Retinal pigment epithelial cell (primary cell): ENCODE results near the gene ANAPC4.

Source experiments
- DNase-seq: peaks from one replicate; pipeline ENCODE4 v3.0.0-alpha.2; 2010; ENCODE audit warnings: low read depth
- H3K4me3 ChIP-seq: 2 replicates; pipeline ENCODE4 v1.5.1; 2011; ENCODE audit warnings: mild to moderate bottlenecking, low read length, control low read depth, moderate library complexity
- CTCF ChIP-seq: conservative IDR thresholded peaks from 2 replicates; pipeline ENCODE4 v1.5.1; 2011; ENCODE audit warnings: low read depth, low read length, control low read depth, inconsistent platforms

The ANAPC4 gene

DNA sequence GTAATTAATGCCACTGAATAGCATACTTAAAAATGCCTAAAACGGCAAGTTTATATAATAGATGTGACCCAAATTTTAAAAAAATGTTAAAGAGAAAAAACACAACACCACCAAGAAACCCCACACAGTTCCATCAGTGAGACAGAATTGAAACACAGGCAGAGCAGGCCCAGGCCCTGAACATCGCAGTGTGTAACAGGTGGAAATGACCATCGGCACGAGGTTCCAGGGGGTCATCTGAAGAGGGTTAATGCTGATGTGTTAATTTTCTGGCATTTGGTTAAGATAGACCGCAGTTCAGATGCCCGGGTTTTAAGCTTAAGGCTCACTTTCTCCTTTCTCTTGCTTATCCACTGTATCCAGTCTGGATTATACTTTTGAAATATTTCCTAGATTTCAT, 66.8 kb downstream of the ANAPC4 start:
- H3K4me3 ChIP-seq, result no peak overlapping the region
- DNase-seq, result no peak
- no peak for TF ChIP-seq CTCF

GRCh38 chr4:25446611-25447010, 69.5 kb downstream of the ANAPC4 start:
- DNase-seq, result no peak
- no peak overlapping the region for H3K4me3 ChIP-seq
- no peak for TF ChIP-seq CTCF

GRCh38 chr4:25448379-25449109, 71.5 kb downstream of the ANAPC4 start:
- no peak overlapping the region for H3K4me3 ChIP-seq
- DNase-seq, result no peak
- TF ChIP-seq CTCF, result no peak

DNA sequence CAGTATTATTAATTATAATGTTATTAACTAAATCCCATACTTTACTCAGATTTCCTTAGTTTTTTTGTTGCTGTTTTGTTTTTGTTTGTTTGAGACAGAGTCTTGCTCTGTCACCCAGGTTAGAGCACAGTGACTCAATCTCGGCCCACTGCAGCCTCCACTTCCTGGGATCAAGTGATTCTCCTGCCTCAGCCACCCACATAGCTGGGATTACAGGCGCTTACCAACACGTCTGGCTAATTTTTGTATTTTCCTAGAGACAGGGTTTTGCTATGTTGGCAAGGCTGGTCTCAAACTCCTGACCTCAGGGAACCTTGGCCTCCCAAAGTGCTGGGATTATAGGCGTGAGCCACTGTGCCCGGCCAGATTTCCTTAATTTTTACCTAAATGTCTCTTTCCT, 72.2 kb downstream of the ANAPC4 start:
- no peak for DNase-seq
- no peak for TF ChIP-seq CTCF

GRCh38 chr4:25449688-25450087, 72.6 kb downstream of the ANAPC4 start:
- TF ChIP-seq CTCF, result no peak
- H3K4me3 ChIP-seq, result no peak overlapping the region
- DNase-seq, result no peak

More for the DNA sequence above, 72.2 kb downstream of the ANAPC4 start:
- H3K4me3 ChIP-seq, result no peak overlapping the region

DNA sequence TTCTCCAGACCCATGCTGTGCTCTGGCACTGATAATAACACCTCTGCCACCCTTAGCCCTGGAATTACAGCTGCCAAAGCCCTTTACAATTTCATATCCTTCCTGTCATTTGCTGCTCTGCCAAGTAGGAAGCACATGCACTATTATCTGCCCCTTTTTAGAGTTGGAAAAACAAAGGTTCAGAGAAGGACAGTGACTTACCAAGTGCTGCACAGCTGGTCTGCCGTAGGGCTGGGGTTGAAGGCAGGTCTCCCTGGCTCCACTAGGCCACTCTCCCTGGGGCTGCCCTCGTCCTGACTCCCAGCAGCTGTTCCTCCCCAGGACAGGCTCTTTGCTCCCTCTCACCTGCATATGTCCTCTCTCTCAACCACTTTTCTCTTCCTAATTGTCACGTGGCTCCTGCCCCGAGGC, 73.4 kb downstream of the ANAPC4 start:
- H3K4me3 ChIP-seq, result no peak overlapping the region
- DNase-seq, result no peak
- TF ChIP-seq CTCF, result no peak

- no peak for DNase-seq
- TF ChIP-seq CTCF, result no peak
Observed at GRCh38 chr4:25451676-25452075, 74.6 kb downstream of the ANAPC4 start.

More at GRCh38 chr4:25451676-25452075, 74.6 kb downstream of the ANAPC4 start:
- no peak overlapping the region for H3K4me3 ChIP-seq
